ENCODE measurements around the gene TAS1R2.

- TF ChIP-seq CTCF (IDR thresholded peaks at IDR 0.05): peak; percentile 81 to 92 (median 89)
- no peak for TF ChIP-seq POLR2A (IDR thresholded peaks at IDR 0.05)
Observed at GRCh38 chr1:18883636-18884418, 24.4 kb upstream of the TAS1R2 start.
